ENCODE measurements around the gene STPG2. TPM values are rescaled to one million over a fixed set of nuclear protein-coding genes. Genes with fewer than 3 reads are reported as not detected.

The STPG2 gene
- total RNA-seq, 1 donor: under 0.01 TPM

- H3K4me1 ChIP-seq (ENCODE audit: insufficient read depth, low read length): no peaks in the 10 kb centered on the region
Measured at GRCh38 chr4:97845758-97846157, 297.5 kb downstream of the STPG2 start.

DNA sequence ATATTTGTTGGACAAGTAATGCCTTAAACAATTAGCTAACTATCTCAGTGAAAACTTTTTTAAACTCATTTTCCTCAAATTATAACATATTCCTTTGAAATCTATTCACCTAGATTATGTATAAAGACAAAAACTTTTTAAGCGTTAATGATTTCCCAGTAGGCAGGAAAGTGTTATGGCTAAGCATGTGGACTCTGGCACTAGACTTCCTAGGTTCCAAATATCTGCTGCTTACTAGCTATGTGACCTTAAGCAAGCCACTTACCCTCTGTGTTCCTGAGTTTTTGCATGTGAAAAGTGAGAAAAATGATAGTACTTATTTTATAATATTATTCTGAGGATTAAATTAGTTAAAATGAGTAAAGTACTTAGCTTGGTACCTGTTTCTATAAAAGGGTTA is 301.8 kb downstream of the STPG2 start:
- no peak overlapping the region for H3K27ac ChIP-seq (ENCODE audit: low read depth, low read length)
- H3K4me3 ChIP-seq (ENCODE audit: insufficient read depth, low read length): no peak overlapping the region
- no peak overlapping the region for H3K4me2 ChIP-seq (ENCODE audit: insufficient read depth, low read length)
- no peak for DNase-seq (ENCODE audit: insufficient read length, low spot score, missing footprints)
- H3K79me2 ChIP-seq (ENCODE audit: insufficient read depth, low read length): no peaks in the 10 kb centered on the region
- H3K9me3 ChIP-seq (ENCODE audit: low read depth, low read length): no peaks in the 10 kb centered on the region
- H3K27me3 ChIP-seq (ENCODE audit: insufficient read depth, low read length): no peaks in the 10 kb centered on the region
- H3K36me3 ChIP-seq (ENCODE audit: insufficient read depth, low read length): no peaks in the 10 kb centered on the region
- no peak overlapping the region for H2AFZ ChIP-seq (ENCODE audit: low read length)
- TF ChIP-seq, protein P1, sequence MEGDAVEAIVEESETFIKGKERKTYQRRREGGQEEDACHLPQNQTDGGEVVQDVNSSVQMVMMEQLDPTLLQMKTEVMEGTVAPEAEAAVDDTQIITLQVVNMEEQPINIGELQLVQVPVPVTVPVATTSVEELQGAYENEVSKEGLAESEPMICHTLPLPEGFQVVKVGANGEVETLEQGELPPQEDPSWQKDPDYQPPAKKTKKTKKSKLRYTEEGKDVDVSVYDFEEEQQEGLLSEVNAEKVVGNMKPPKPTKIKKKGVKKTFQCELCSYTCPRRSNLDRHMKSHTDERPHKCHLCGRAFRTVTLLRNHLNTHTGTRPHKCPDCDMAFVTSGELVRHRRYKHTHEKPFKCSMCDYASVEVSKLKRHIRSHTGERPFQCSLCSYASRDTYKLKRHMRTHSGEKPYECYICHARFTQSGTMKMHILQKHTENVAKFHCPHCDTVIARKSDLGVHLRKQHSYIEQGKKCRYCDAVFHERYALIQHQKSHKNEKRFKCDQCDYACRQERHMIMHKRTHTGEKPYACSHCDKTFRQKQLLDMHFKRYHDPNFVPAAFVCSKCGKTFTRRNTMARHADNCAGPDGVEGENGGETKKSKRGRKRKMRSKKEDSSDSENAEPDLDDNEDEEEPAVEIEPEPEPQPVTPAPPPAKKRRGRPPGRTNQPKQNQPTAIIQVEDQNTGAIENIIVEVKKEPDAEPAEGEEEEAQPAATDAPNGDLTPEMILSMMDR (IDR thresholded peaks at IDR 0.05; ENCODE audit: extremely low read depth, low read depth, low read length): no peak
- H4K20me1 ChIP-seq (ENCODE audit: insufficient read depth, low read length): no peaks in the 10 kb centered on the region
- H3K4me1 ChIP-seq (ENCODE audit: insufficient read depth, low read length): no peaks in the 10 kb centered on the region

More at GRCh38 chr4:97845758-97846157, 297.5 kb downstream of the STPG2 start:
- no peak overlapping the region for H3K27ac ChIP-seq (ENCODE audit: low read depth, low read length)
- no peak overlapping the region for H3K4me3 ChIP-seq (ENCODE audit: insufficient read depth, low read length)
- no peak overlapping the region for H3K4me2 ChIP-seq (ENCODE audit: insufficient read depth, low read length)
- no peaks in the 10 kb centered on the region for H3K27me3 ChIP-seq (ENCODE audit: insufficient read depth, low read length)
- H4K20me1 ChIP-seq (ENCODE audit: insufficient read depth, low read length): no peaks in the 10 kb centered on the region
- H3K9me3 ChIP-seq (ENCODE audit: low read depth, low read length): no peaks in the 10 kb centered on the region
- TF ChIP-seq, protein P1 (IDR thresholded peaks at IDR 0.05; ENCODE audit: extremely low read depth, low read depth, low read length): no peak
- no peak for DNase-seq (ENCODE audit: insufficient read length, low spot score, missing footprints)
- no peaks in the 10 kb centered on the region for H3K36me3 ChIP-seq (ENCODE audit: insufficient read depth, low read length)
- H2AFZ ChIP-seq (ENCODE audit: low read length): no peak overlapping the region
- H3K79me2 ChIP-seq (ENCODE audit: insufficient read depth, low read length): no peaks in the 10 kb centered on the region

DNA sequence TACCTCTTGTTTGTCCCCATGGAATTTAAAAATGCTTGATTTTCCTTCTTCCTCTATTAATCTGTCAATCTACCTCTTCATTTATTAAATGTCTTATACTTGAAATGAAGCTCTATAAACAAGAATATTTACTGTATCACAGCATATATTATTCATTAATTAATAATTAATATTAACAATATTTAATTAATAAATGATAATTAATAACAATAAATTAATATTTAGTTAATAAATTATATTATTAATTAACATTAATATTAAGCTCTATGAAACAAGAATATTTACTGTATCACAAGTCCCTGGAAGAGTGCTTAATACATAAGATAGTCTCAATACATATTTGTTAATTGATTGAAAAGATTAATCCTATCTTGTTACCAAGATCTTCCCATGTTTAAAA is 306.6 kb downstream of the STPG2 start:
- H3K4me3 ChIP-seq (ENCODE audit: insufficient read depth, low read length): no peak overlapping the region
- DNase-seq (ENCODE audit: insufficient read length, low spot score, missing footprints): no peak
- no peaks in the 10 kb centered on the region for H3K27me3 ChIP-seq (ENCODE audit: insufficient read depth, low read length)
- no peak overlapping the region for H3K4me2 ChIP-seq (ENCODE audit: insufficient read depth, low read length)
- H3K79me2 ChIP-seq (ENCODE audit: insufficient read depth, low read length): no peaks in the 10 kb centered on the region
- no peak overlapping the region for H3K27ac ChIP-seq (ENCODE audit: low read depth, low read length)
- no peak overlapping the region for H2AFZ ChIP-seq (ENCODE audit: low read length)
- no peaks in the 10 kb centered on the region for H3K36me3 ChIP-seq (ENCODE audit: insufficient read depth, low read length)
- TF ChIP-seq, protein P1 (IDR thresholded peaks at IDR 0.05; ENCODE audit: extremely low read depth, low read depth, low read length): no peak
- H4K20me1 ChIP-seq (ENCODE audit: insufficient read depth, low read length): no peaks in the 10 kb centered on the region
- no peaks in the 10 kb centered on the region for H3K4me1 ChIP-seq (ENCODE audit: insufficient read depth, low read length)
- no peaks in the 10 kb centered on the region for H3K9me3 ChIP-seq (ENCODE audit: low read depth, low read length)

- DNase-seq (ENCODE audit: insufficient read length, low spot score, missing footprints): no peak
- Histone ChIP-seq H3K27ac (ENCODE audit: low read depth, low read length) (no peak overlapping the region), H3K9me3 (ENCODE audit: low read depth, low read length) (no peaks in the 10 kb centered on the region), H3K4me3 (ENCODE audit: insufficient read depth, low read length) (no peak overlapping the region), H3K79me2 (ENCODE audit: insufficient read depth, low read length) (no peaks in the 10 kb centered on the region), H3K4me2 (ENCODE audit: insufficient read depth, low read length) (no peak overlapping the region), H2AFZ (ENCODE audit: low read length) (no peak overlapping the region), H3K4me1 (ENCODE audit: insufficient read depth, low read length) (no peaks in the 10 kb centered on the region), H3K27me3 (ENCODE audit: insufficient read depth, low read length) (no peaks in the 10 kb centered on the region), H4K20me1 (ENCODE audit: insufficient read depth, low read length) (no peaks in the 10 kb centered on the region), H3K36me3 (ENCODE audit: insufficient read depth, low read length) (no peaks in the 10 kb centered on the region)
- TF ChIP-seq, protein P1 (IDR thresholded peaks at IDR 0.05; ENCODE audit: extremely low read depth, low read depth, low read length): no peak
Measured at GRCh38 chr4:97828646-97829045, 314.6 kb downstream of the STPG2 start.

Data from osteoblast (primary cell).